Sigmoid colon (tissue), 7 donors: ENCODE results near the gene FLG. TPM values are rescaled to one million over a fixed set of nuclear protein-coding genes. Genes with fewer than 3 reads are reported as not detected.
A peak's percentile ranks its signal among the peaks of the same experiment; 100 is the strongest.
"Not testable (repeated sequence)": the region's sequence is repeated elsewhere in the genome, so short reads cannot be mapped to it uniquely, and the experiment has no call there.

ENCODE experiments used
- DNase-seq: peaks from one replicate; pipeline ENCODE4 v3.0.0-alpha.2; 2019
- H3K27ac ChIP-seq, 4 donors: fragments of 200-600 bp; sonication (generic); one replicate each; pipeline ENCODE4 v1.5.1; 2016 to 2019; ENCODE audit warnings: mild to moderate bottlenecking in 1 of 4
- H3K27me3 ChIP-seq, 3 donors: fragments of 200-600 bp; sonication (generic); one replicate each; pipeline ENCODE4 v1.5.1; 2019; ENCODE audit warnings: mild to moderate bottlenecking in 1 of 3
- H3K36me3 ChIP-seq, 4 donors: fragments of 200-600 bp; sonication (generic); one replicate each; pipeline ENCODE4 v1.5.1; 2016 to 2019
- H3K4me1 ChIP-seq, 4 donors: fragments of 200-600 bp; sonication (generic); one replicate each; pipeline ENCODE4 v1.5.1; 2017 to 2019
- H3K4me3 ChIP-seq, 4 donors: fragments of 200-600 bp; sonication (generic); one replicate each; pipeline ENCODE4 v1.5.1; 2017 to 2019; ENCODE audit warnings: mild to moderate bottlenecking in 2 of 4, moderate library complexity in 1 of 4
- H3K9me3 ChIP-seq, 4 donors: fragments of 200-600 bp in 3 of 4; sonication (generic) in 3 of 4; one replicate each; pipeline versions ENCODE4 v1.5.1 to v1.6.1; 2013 to 2019
- EP300 ChIP-seq, 4 donors: sonication (generic); formaldehyde crosslinking; IDR thresholded peaks; one replicate each; pipeline ENCODE4 v1.6.1; 2017; ENCODE audit warnings: antibody characterized with exemption in 4 of 4
- POLR2A ChIP-seq, 2 donors: fragments of 450-650 bp; IDR thresholded peaks; one replicate each; pipeline ENCODE4 v1.6.1; 2016; ENCODE audit warnings: antibody characterized with exemption in 2 of 2, mild to moderate bottlenecking in 2 of 2, moderate library complexity in 2 of 2
- POLR2AphosphoS5 ChIP-seq, 4 donors: sonication (generic); formaldehyde crosslinking; IDR thresholded peaks; one replicate each; pipeline ENCODE4 v1.6.1; 2017; ENCODE audit warnings: antibody characterized with exemption in 4 of 4
- WGBS, 2 donors: extraction: QIAGEN DNeasy Blood & Tissue Kit; methylation state at CpG; one replicate each; pipeline ENCODE4 v1.1.7; 2013; 5-methylcytosine and 5-hydroxymethylcytosine counted together
- intact Hi-C: fragments of 100-400 bp; cut with DNase I; formaldehyde crosslinking; loops from one replicate; pipeline ENCODE4 v1.15.1; 2023
- polyA plus RNA-seq, 3 donors: library from polyadenylated mRNA; stranded (reverse); fragments of 200-250 nt; gene quantifications; one replicate each; pipeline ENCODE4 v1.2.3, GENCODE V29; 2013
- total RNA-seq, 4 donors: library from RNA; depleted of rRNA; stranded (reverse); fragments of >200 nt; gene quantifications; one replicate each; pipeline ENCODE4 v1.1.0, GENCODE V29; 2016
- TF ChIP-seq, protein P1 (sequence below), 4 experiments: fragments of 450-650 bp in 3 of 4; fragments of 200-600 bp in 1 of 4; IDR thresholded peaks; one replicate each; pipeline ENCODE4 v1.5.1; 2016 to 2019; ENCODE audit warnings: antibody characterized with exemption in 4 of 4, mild to moderate bottlenecking in 3 of 4, moderate library complexity in 2 of 4
- donor health status: healthy with polysubstance abuse.
- donor health status: Bipolar disorder and iron deficiency.
- donor health status: healthy.

FLG gene
- total and polyA plus RNA-seq, 7 donors = under 0.01 to 0.01 TPM; not detected in 5

DNA sequence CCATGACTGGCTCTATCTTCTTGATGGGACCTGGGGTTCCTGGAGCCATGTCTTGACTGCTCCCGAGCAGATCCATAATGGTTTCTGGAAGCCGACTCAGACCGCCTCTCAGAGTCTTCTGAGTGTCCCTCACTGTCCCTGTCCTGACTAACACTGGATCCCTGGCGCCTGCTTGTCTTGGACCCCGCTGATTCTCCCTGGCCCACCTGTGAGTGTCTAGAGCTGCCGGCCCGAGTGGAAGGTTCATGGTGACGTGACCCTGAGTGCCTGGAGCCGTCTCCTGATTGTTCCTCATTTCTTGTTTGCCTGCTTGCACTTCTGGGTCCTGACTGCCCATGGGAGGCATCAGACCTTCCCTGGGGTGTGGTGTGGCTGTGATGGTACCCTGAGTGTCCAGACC lies 15.1 kb downstream of the FLG start:
- Histone ChIP-seq H3K4me1 (no peaks in the 10 kb centered on the region), H3K27me3 (no peaks in the 10 kb centered on the region), H3K27ac (no peak overlapping the region), H3K4me3 (no peak overlapping the region), H3K9me3 (peaks cover 0 to 2% (median 0%) of the 10 kb centered on the region in 4 donors), H3K36me3 (peaks cover 0 to 5% (median 0%) of the 10 kb centered on the region in 4 donors)
- TF ChIP-seq POLR2AphosphoS5 (IDR thresholded peaks at IDR 0.05) (no peak), EP300 (IDR thresholded peaks at IDR 0.05) (no peak), POLR2A (IDR thresholded peaks at IDR 0.05) (no peak)
- TF ChIP-seq, protein P1, sequence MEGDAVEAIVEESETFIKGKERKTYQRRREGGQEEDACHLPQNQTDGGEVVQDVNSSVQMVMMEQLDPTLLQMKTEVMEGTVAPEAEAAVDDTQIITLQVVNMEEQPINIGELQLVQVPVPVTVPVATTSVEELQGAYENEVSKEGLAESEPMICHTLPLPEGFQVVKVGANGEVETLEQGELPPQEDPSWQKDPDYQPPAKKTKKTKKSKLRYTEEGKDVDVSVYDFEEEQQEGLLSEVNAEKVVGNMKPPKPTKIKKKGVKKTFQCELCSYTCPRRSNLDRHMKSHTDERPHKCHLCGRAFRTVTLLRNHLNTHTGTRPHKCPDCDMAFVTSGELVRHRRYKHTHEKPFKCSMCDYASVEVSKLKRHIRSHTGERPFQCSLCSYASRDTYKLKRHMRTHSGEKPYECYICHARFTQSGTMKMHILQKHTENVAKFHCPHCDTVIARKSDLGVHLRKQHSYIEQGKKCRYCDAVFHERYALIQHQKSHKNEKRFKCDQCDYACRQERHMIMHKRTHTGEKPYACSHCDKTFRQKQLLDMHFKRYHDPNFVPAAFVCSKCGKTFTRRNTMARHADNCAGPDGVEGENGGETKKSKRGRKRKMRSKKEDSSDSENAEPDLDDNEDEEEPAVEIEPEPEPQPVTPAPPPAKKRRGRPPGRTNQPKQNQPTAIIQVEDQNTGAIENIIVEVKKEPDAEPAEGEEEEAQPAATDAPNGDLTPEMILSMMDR (IDR thresholded peaks at IDR 0.05) = no peak
- DNase-seq = peak; percentile 55
- WGBS, 2 donors = 95 to 96% methylated on average over 9 of the region's 9 CpGs
- intact Hi-C loops = no loop called here

DNA sequence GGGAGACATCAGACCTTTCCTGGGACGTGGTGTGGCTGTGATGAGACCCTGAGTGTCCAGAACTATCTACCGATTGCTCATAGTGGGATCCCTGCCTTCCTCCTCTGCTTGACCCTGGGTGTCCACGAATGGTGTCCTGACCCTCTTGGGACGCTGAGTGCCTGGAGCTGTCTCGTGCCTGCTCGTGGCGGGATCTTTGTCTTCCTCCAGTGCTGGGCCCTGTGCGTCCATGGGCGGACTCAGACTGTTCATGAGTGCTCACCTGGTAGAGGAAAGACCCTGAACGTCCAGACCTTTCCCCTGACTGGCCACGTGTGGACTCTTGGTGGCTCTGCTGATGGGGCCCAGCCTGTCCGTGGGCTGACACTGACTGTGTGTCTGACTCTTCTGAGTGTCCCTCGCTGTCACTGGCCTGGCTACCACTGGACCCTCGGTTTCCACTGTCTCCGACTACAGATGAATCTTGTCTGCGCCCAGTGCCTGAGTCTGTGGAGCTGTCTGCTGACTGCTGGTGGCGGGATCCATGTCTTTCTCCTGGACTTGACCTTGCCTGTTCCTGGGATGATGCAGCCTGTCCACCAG lies 15.6 kb downstream of the FLG start:
- H3K27ac ChIP-seq, H3K4me1 ChIP-seq, H3K4me3 ChIP-seq, intact Hi-C loops, H3K27me3 ChIP-seq, H3K9me3 ChIP-seq, H3K36me3 ChIP-seq: not testable (repeated sequence)
- WGBS, 2 donors = 81 to 95% methylated on average over 17 of the region's 17 CpGs
- peak; percentile 49 for DNase-seq

DNA sequence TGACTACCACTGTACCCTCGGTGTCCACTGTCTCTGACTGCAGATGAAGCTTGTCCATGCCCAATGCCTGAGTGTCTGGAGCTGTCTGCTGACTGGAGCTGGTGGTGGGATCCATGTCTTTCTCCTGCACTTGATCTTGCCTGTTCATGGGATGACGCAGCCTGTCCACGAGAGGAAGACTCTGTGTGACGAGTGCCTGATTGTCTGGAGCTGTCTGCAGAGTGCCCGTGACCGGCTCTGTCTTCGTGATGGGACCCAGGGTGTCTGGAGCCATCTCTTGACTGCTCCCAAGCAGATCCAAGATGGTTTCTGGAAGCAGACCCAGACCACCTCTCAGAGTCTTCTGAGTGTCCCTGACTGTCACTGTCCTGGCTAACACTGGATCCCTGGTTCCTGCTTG lies 16.3 kb downstream of the FLG start:
- H3K27me3 ChIP-seq, H3K4me3 ChIP-seq, H3K27ac ChIP-seq, DNase-seq, H3K4me1 ChIP-seq, H3K36me3 ChIP-seq, H3K9me3 ChIP-seq, intact Hi-C loops: not testable (repeated sequence)
- 86 to 88% methylated on average over 7 of the region's 7 CpGs for WGBS, 2 donors

DNA sequence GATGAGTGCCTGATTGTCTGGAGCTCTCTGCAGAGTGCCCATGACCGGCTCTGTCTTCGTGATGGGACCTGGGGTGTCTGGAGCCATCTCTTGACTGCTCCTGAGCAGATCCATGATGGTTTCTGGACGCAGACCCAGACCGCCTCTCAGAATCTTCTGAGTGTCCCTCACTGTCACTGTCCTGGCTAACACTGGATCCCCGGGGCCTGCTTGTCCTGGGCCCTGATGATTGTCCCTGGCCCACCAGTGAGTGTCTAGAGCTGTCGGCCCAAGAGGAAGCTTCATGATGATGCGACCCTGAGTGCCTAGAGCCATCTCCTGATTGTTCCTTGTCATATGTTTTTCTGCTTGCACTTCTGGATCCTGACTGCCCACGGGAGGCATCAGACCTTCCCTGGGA lies 17.1 kb downstream of the FLG start:
- intact Hi-C loops, H3K9me3 ChIP-seq: not testable (repeated sequence)
- peak; percentile 46 for DNase-seq

DNA sequence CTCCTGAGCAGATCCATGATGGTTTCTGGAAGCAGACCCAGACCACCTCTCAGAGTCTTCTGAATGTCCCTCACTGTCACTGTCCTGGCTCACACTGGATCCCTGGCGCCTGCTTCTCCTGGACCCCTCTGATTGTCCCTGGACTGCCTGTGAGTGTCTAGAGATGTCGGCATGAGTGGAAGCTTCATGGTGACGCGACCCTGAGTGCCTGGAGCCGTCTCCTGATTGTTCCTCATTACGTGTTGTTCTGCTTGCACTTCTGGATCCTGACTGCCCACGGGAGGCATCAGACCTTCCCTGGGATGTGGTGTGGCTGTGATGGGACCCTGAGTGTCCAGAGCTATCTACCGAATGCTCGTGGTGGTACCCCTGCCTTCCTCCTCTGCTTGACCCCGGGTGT lies 18.9 kb downstream of the FLG start:
- H3K27ac ChIP-seq, H3K27me3 ChIP-seq, H3K36me3 ChIP-seq, DNase-seq, H3K9me3 ChIP-seq, H3K4me1 ChIP-seq, H3K4me3 ChIP-seq, intact Hi-C loops: not testable (repeated sequence)
- WGBS, 2 donors = 90 to 93% methylated on average over 10 of the region's 10 CpGs

More for the DNA sequence above, 17.1 kb downstream of the FLG start:
- not testable (repeated sequence) for H3K36me3 ChIP-seq, H3K27ac ChIP-seq, H3K27me3 ChIP-seq, H3K4me1 ChIP-seq, H3K4me3 ChIP-seq
- 92 to 93% methylated on average over 8 of the region's 8 CpGs for WGBS, 2 donors

DNA sequence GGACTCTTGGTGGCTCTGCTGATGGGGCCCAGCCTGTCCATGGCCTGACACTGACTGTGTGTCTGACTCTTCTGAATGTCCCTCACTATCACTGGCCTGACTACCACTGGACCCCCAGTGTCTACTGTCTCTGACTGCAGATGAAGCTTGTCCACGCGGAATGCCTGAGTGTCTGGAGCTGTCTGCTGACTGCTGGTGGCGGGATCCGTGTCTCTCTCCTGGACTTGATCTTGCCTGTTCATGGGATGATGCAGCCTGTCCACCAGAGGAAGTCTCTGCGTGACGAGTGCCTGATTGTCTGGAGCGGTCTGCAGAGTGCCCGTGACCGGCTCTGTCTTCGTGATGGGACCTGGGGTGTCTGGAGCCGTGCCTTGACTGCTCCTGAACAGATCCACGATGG lies 20.3 kb downstream of the FLG start:
- WGBS, 2 donors = 92 to 96% methylated on average over 12 of the region's 12 CpGs
- peak; percentile 32 for DNase-seq

DNA sequence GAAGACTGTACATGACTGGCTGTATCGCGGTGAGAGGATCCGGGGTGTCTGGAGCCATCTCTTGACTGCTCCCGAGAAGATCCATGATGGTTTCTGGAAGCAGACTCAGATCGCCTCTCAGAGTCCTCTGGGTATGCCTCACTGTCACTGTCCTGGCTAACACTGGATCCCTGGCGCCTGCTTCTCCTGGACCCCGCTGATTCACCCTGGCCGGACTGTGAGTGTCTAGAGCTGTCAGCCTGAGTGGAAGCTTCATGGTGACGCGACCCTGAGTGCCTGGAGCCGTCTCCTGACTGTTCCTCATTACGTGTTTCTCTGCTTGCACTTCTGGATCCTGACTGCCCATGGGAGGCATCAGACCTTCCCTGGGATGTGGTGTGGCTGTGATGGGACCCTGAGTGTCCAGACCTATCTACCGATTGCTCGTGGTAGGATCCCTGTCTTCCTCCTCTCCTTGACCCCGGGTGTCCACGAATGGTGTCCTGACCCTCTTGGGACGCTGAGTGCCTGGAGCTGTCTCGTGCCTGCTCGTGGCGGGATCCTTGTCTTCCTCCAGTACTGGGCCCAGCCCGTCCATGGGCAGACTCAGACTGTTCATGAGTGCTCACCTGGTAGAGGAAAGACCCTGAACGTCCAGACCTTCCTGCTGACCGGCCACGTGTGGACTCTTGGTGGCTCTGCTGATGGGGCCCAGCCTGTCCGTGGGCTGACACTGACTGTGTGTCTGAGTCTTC lies 21.7 kb downstream of the FLG start:
- H3K4me1 ChIP-seq, H3K36me3 ChIP-seq, H3K4me3 ChIP-seq, H3K27ac ChIP-seq, intact Hi-C loops, H3K27me3 ChIP-seq, H3K9me3 ChIP-seq: not testable (repeated sequence)
- peak; percentile 52 for DNase-seq
- WGBS, 2 donors = 91 to 96% methylated on average over 24 of the region's 25 CpGs

More for the DNA sequence above, 20.3 kb downstream of the FLG start:
- H3K4me1 ChIP-seq, H3K27ac ChIP-seq, intact Hi-C loops, H3K9me3 ChIP-seq, H3K27me3 ChIP-seq, H3K4me3 ChIP-seq, H3K36me3 ChIP-seq: not testable (repeated sequence)

DNA sequence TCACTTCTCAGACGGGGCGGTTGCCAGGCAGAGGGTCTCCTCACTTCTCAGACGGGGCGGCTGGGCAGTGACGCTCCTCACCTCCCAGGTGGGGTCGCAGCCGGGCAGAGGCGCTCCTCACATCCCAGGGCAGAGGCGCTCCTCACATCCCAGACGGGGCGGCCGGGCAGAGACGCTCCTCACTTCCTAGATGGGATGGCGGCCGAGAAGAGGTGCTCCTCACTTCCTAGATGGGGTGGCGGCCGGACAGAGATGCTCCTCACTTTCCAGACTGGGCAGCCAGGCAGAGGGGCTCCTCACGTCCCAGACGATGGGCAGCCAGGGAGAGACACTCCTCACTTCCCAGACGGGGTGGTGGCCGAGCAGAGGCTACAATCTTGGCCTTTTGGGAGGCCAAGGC lies 68.6 kb downstream of the FLG start:
- intact Hi-C loops, H3K4me3 ChIP-seq, H3K27ac ChIP-seq, H3K36me3 ChIP-seq, DNase-seq, H3K27me3 ChIP-seq, H3K4me1 ChIP-seq, H3K9me3 ChIP-seq: not testable (repeated sequence)
- 88 to 92% methylated on average over 21 of the region's 21 CpGs for WGBS, 2 donors

Other genes starting within 250 kb of the FLG start
- gene TCHHL1, start 236.2 kb downstream of the FLG start, total RNA-seq = not detected
- gene TCHHL1, start 236.2 kb downstream of the FLG start, polyA plus RNA-seq = not detected
- gene TCHH, start 209.8 kb downstream of the FLG start, total RNA-seq = under 1 TPM in 3 of 4 donors, not detected in 1; under 0.01 to 0.28 (median 0.16) TPM
- under 1 TPM in 1 of 3 donors, not detected in 2; 0.10 TPM for gene TCHH, start 209.8 kb downstream of the FLG start, polyA plus RNA-seq
- not detected for gene RPTN, start 166.0 kb downstream of the FLG start, total RNA-seq
- gene RPTN, start 166.0 kb downstream of the FLG start, polyA plus RNA-seq = not detected
- gene HRNR, start 101.0 kb downstream of the FLG start, total RNA-seq = not detected
- under 1 TPM in 1 of 3 donors, not detected in 2; under 0.01 TPM for gene HRNR, start 101.0 kb downstream of the FLG start, polyA plus RNA-seq
- gene FLG2, start 34.8 kb upstream of the FLG start, total RNA-seq = not detected
- gene FLG2, start 34.8 kb upstream of the FLG start, polyA plus RNA-seq = not detected
- gene CRNN, start 89.0 kb upstream of the FLG start, total RNA-seq = not detected
- 1 to 10 TPM in 1 of 3 donors, under 1 TPM in 1, not detected in 1; 0.61 to 3.6 TPM for gene CRNN, start 89.0 kb upstream of the FLG start, polyA plus RNA-seq
- not detected for gene LCE5A, start 185.6 kb upstream of the FLG start, total RNA-seq
- gene LCE5A, start 185.6 kb upstream of the FLG start, polyA plus RNA-seq = not detected
- not detected for gene CRCT1, start 189.2 kb upstream of the FLG start, total RNA-seq
- gene CRCT1, start 189.2 kb upstream of the FLG start, polyA plus RNA-seq = under 1 TPM in 1 of 3 donors, not detected in 2; 0.28 TPM
- gene LCE3E, start 241.5 kb upstream of the FLG start, total RNA-seq = not detected
- not detected for gene LCE3E, start 241.5 kb upstream of the FLG start, polyA plus RNA-seq